Keratinocyte (primary cell): ENCODE measurements around the gene PPP2R5C. TPM values are rescaled to one million over a fixed set of nuclear protein-coding genes. Genes with fewer than 3 reads are reported as not detected.
"Not testable (repeated sequence)": the region's sequence is repeated elsewhere in the genome, so short reads cannot be mapped to it uniquely, and the experiment has no call there.

ENCODE experiments used
- DNase-seq: peaks from one replicate; pipeline ENCODE4 v3.0.0-alpha.2; 2011; ENCODE audit warnings: low read depth, missing footprints, low spot score
- FAIRE-seq: peaks from 2 replicates; lab custom pipeline; 2011; peaks lifted over from hg19 to GRCh38; lab: Jason Lieb, UNC
- H2AFZ ChIP-seq: 2 replicates; pipeline ENCODE4 v1.6.0; 2012; ENCODE audit warnings: low read length, control low read depth, inconsistent platforms; ENCODE audit not compliant: control insufficient read depth
- H3K27ac ChIP-seq: 2 replicates; pipeline ENCODE4 v1.5.1; 2011; ENCODE audit warnings: low read length; ENCODE audit not compliant: control insufficient read depth, insufficient read depth
- H3K27me3 ChIP-seq: 3 replicates; pipeline ENCODE4 v1.6.0; 2011; ENCODE audit warnings: low read length; ENCODE audit not compliant: control insufficient read depth, insufficient read depth; ENCODE audit errors: extremely low read depth
- H3K36me3 ChIP-seq, 2 experiments: 2 replicates in 1 of 2; 3 replicates in 1 of 2; pipeline ENCODE4 v1.5.1; 2011; ENCODE audit warnings: low read length in 2 of 2, mild to moderate bottlenecking in 1 of 2; ENCODE audit not compliant: control insufficient read depth in 2 of 2, insufficient read depth in 2 of 2; ENCODE audit errors: extremely low read depth in 1 of 2
- H3K4me1 ChIP-seq: 3 replicates; pipeline ENCODE4 v1.5.1; 2011; ENCODE audit warnings: low read length; ENCODE audit not compliant: control insufficient read depth, insufficient read depth; ENCODE audit errors: extremely low read depth
- H3K4me2 ChIP-seq: 3 replicates; pipeline ENCODE4 v1.6.0; 2011; ENCODE audit warnings: low read depth, low read length; ENCODE audit not compliant: control insufficient read depth, insufficient read depth; ENCODE audit errors: extremely low read depth
- H3K4me3 ChIP-seq, 3 experiments: fragments of 200-600 bp in 1 of 3; sonication (generic) in 1 of 3; 2 replicates in 2 of 3; 3 replicates in 1 of 3; pipeline ENCODE4 v1.5.1; 2011 to 2016; ENCODE audit warnings: low read length in 3 of 3, mild to moderate bottlenecking in 3 of 3, control low read depth in 2 of 3, inconsistent platforms in 1 of 3, low read depth in 1 of 3, mixed read lengths in 1 of 3, mixed run types in 1 of 3, moderate library complexity in 1 of 3; ENCODE audit not compliant: control insufficient read depth in 2 of 3, insufficient read depth in 2 of 3; ENCODE audit errors: extremely low read depth in 1 of 3
- H3K79me2 ChIP-seq: 2 replicates; pipeline ENCODE4 v1.6.0; 2012; ENCODE audit warnings: low read length; ENCODE audit not compliant: control insufficient read depth, insufficient read depth
- H3K9ac ChIP-seq: 3 replicates; pipeline ENCODE4 v1.6.0; 2011; ENCODE audit warnings: low read length; ENCODE audit not compliant: control insufficient read depth, insufficient read depth; ENCODE audit errors: extremely low read depth
- H3K9me1 ChIP-seq: 3 replicates; pipeline ENCODE4 v1.6.0; 2011; ENCODE audit warnings: low read length; ENCODE audit not compliant: control insufficient read depth, insufficient read depth; ENCODE audit errors: extremely low read depth
- H3K9me3 ChIP-seq: 2 replicates; pipeline ENCODE4 v1.5.1; 2012; ENCODE audit warnings: low read depth, low read length; ENCODE audit not compliant: control insufficient read depth
- H4K20me1 ChIP-seq: 3 replicates; pipeline ENCODE4 v1.6.0; 2011; ENCODE audit warnings: low read length; ENCODE audit not compliant: control insufficient read depth, insufficient read depth; ENCODE audit errors: extremely low read depth
- CTCF ChIP-seq, 3 experiments: IDR thresholded peaks in 1 of 3; conservative IDR thresholded peaks in 1 of 3; optimal IDR thresholded peaks in 1 of 3; 2 replicates in 2 of 3; 3 replicates in 1 of 3; pipeline versions ENCODE3 to v1.5.1; 2011; ENCODE audit warnings: low read length in 3 of 3, mild to moderate bottlenecking in 3 of 3, moderate library complexity in 2 of 3, control low read depth in 1 of 3, inconsistent platforms in 1 of 3; ENCODE audit not compliant: insufficient read depth in 2 of 3; ENCODE audit errors: extremely low read depth in 1 of 3
- EZH2 ChIP-seq: IDR thresholded peaks from one replicate; pipeline ENCODE4 v1.6.1; 2012; ENCODE audit warnings: inconsistent platforms, mild to moderate bottlenecking, low read length, moderate library complexity
- dilution Hi-C: fragments of 300-500 bp; cut with MboI; formaldehyde crosslinking; loops from one replicate; pipeline ENCODE4 v1.7.0; 2020; ENCODE audit warnings: low sequenced_read_pairs; ENCODE audit not compliant: extremely low pct_ligation_motif_present
- polyA plus RNA-seq, 5 experiments: library from polyadenylated mRNA; depleted of rRNA in 3 of 5; stranded (reverse) in 3 of 5; stranded (forward) in 1 of 5; unstranded in 1 of 5; fragments of >200 nt; gene quantifications; 1 replicate in 1 of 5; 2 replicates in 3 of 5; 3 replicates in 1 of 5; pipeline versions ENCODE4 v1.2.1 to v1.2.3, GENCODE V29; 2011 to 2012; ENCODE audit warnings: missing spikeins in 2 of 5, low read depth in 1 of 5, low replicate concordance in 1 of 5

PPP2R5C gene
- polyA plus RNA-seq, 1 donor (not counting 4 experiments of a cell fraction or from before 2014, with no cell fraction given): 105 TPM

- Histone ChIP-seq H4K20me1 (no peaks in the 10 kb centered on the region), H3K79me2 (no peaks in the 10 kb centered on the region), H3K36me3 (no peaks in the 10 kb centered on the region), H3K4me1 (peaks cover 27% of the 10 kb centered on the region), H2AFZ (no peak overlapping the region), H3K27me3 (no peaks in the 10 kb centered on the region), H3K4me2 (no peak overlapping the region), H3K9me1 (no peaks in the 10 kb centered on the region), H3K9ac (no peak overlapping the region), H3K9me3 (peaks cover 2% of the 10 kb centered on the region), H3K27ac (no peak overlapping the region), H3K4me3 (no peak overlapping the region)
- FAIRE-seq (no peak), DNase-seq (no peak)
- dilution Hi-C loops: no loop called here
- TF ChIP-seq EZH2: no peak
Measured at GRCh38 chr14:101729382-101729781, 32.1 kb upstream of the PPP2R5C start.

GRCh38 chr14:101730157-101730556 is 31.4 kb upstream of the PPP2R5C start:
- H3K9ac ChIP-seq, H2AFZ ChIP-seq, H3K27me3 ChIP-seq, H3K79me2 ChIP-seq, DNase-seq, FAIRE-seq, H3K4me2 ChIP-seq, H3K9me1 ChIP-seq, H4K20me1 ChIP-seq, H3K4me3 ChIP-seq, H3K36me3 ChIP-seq, H3K9me3 ChIP-seq, dilution Hi-C loops, H3K27ac ChIP-seq: not testable (repeated sequence)
- peaks cover 27% of the 10 kb centered on the region for H3K4me1 ChIP-seq

GRCh38 chr14:101730626-101731186 is 30.8 kb upstream of the PPP2R5C start:
- no peaks in the 10 kb centered on the region for H3K36me3 ChIP-seq
- peak overlapping the region; percentile 8 for H2AFZ ChIP-seq
- no peak for TF ChIP-seq EZH2
- TF ChIP-seq CTCF (optimal IDR thresholded peaks at IDR 0.05 in 1 of 3, IDR thresholded peaks at IDR 0.05 in 1 of 3, conservative IDR thresholded peaks at IDR 0.05 in 1 of 3; ENCODE audit: extremely low read depth in 1 of 3, insufficient read depth in 2 of 3, low read length in 3 of 3): no peak
- peak overlapping the region; percentile 79 for H3K4me2 ChIP-seq
- FAIRE-seq: peak; percentile 9
- no peaks in the 10 kb centered on the region for H4K20me1 ChIP-seq
- H3K4me1 ChIP-seq: peaks cover 27% of the 10 kb centered on the region
- H3K4me3 ChIP-seq: peak overlapping the region in 2 of 3 experiments; percentile 8 to 22
- no peaks in the 10 kb centered on the region for H3K9me1 ChIP-seq
- DNase-seq: no peak
- H3K27ac ChIP-seq: peak overlapping the region; percentile 86
- dilution Hi-C loops: no loop called here
- H3K9me3 ChIP-seq: peaks cover 2% of the 10 kb centered on the region
- H3K27me3 ChIP-seq: no peaks in the 10 kb centered on the region
- H3K79me2 ChIP-seq: no peaks in the 10 kb centered on the region
- peak overlapping the region; percentile 49 for H3K9ac ChIP-seq
